PC-3 (cell line): ENCODE results near the gene RUNDC1. TPM values are rescaled to one million over a fixed set of nuclear protein-coding genes. Genes with fewer than 3 reads are reported as not detected.

Experiments used
- ATAC-seq: fragments of 200-7000 bp; cut with Tn5 transposase; 2 replicates; pipeline ENCODE4 v1.9.1; 2020; ENCODE audit warnings: mild to moderate bottlenecking, moderate library complexity
- BruUV-seq: library from RNA; stranded (reverse); fragments of 400-500 nt; replicated peaks from 2 replicates; lab custom pipeline; 2021; lab: Mats Ljungman, UMichigan
- CTCF ChIA-PET: fragments of 300-600 bp; sonication (Branson Sonifier 250); formaldehyde crosslinking; loops from one replicate; lab custom pipeline; 2022; ENCODE audit warnings: antibody characterized with exemption; lab: Charles Lee
- POLR2A ChIA-PET: fragments of 300-600 bp; sonication (Branson Sonifier 250); formaldehyde crosslinking; loops from one replicate; lab custom pipeline; 2022; ENCODE audit warnings: antibody characterized with exemption; ENCODE audit not compliant: unreplicated experiment; lab: Charles Lee
- DNase-seq: peaks from one replicate; pipeline ENCODE4 v3.0.0-alpha.2; 2015
- H2AFZ ChIP-seq: fragments of 300-600 bp; sonication (generic); 2 replicates; pipeline ENCODE4 v1.6.0; 2016; ENCODE audit warnings: antibody characterized with exemption, low read length
- H3F3A ChIP-seq: fragments of 300-600 bp; sonication (generic); one replicate; pipeline ENCODE4 v1.6.0; 2017; ENCODE audit warnings: antibody characterized with exemption, low read length, control low read depth, mild to moderate bottlenecking; ENCODE audit not compliant: unreplicated experiment
- H3K27ac ChIP-seq: fragments of 300-600 bp; sonication (generic); 2 replicates; pipeline ENCODE4 v1.5.1; 2016; ENCODE audit warnings: mild to moderate bottlenecking, low read length
- H3K27me3 ChIP-seq: fragments of 300-600 bp; sonication (generic); 2 replicates; pipeline ENCODE4 v1.6.1; 2016; ENCODE audit warnings: low read length, mixed read lengths
- H3K36me3 ChIP-seq: fragments of 300-600 bp; sonication (generic); 2 replicates; pipeline ENCODE4 v1.6.1; 2016; ENCODE audit warnings: low read depth, mixed run types, low read length, mixed read lengths
- H3K4me1 ChIP-seq: fragments of 300-600 bp; sonication (generic); 2 replicates; pipeline ENCODE4 v1.5.1; 2016; ENCODE audit warnings: low read length; ENCODE audit not compliant: insufficient read depth
- H3K4me2 ChIP-seq: fragments of 300-600 bp; sonication (generic); 2 replicates; pipeline ENCODE4 v1.6.0; 2016; ENCODE audit warnings: low read length
- H3K4me3 ChIP-seq: fragments of 300-600 bp; sonication (generic); 2 replicates; pipeline ENCODE4 v1.5.1; 2016; ENCODE audit warnings: mild to moderate bottlenecking, low read length, mixed read lengths
- H3K79me2 ChIP-seq: fragments of 300-600 bp; sonication (generic); 2 replicates; pipeline ENCODE4 v1.6.1; 2017; ENCODE audit warnings: low read length, mixed read lengths
- H3K9ac ChIP-seq: fragments of 300-600 bp; sonication (generic); 2 replicates; pipeline ENCODE4 v1.6.0; 2016; ENCODE audit warnings: mild to moderate bottlenecking, low read length
- H3K9me2 ChIP-seq: fragments of 300-600 bp; sonication (generic); replicated peaks from 2 replicates; pipeline ENCODE4 v1.6.1; 2016; ENCODE audit warnings: mixed run types, low read length, mixed read lengths
- H3K9me3 ChIP-seq: fragments of 300-600 bp; sonication (generic); 2 replicates; pipeline ENCODE4 v1.6.1; 2016; ENCODE audit warnings: low read length, mixed read lengths
- H4K20me1 ChIP-seq: fragments of 300-600 bp; sonication (generic); 2 replicates; pipeline ENCODE4 v1.6.1; 2016; ENCODE audit warnings: low read length, mixed read lengths
- EZH2 ChIP-seq: fragments of 300-600 bp; sonication (generic); IDR thresholded peaks from one replicate; pipeline ENCODE4 v1.6.1; 2017; ENCODE audit warnings: antibody characterized with exemption, mild to moderate bottlenecking, low read length; ENCODE audit not compliant: unreplicated experiment
- EZH2phosphoT487 ChIP-seq: fragments of 300-600 bp; sonication (generic); IDR thresholded peaks from 2 replicates; pipeline ENCODE4 v1.6.1; 2018; ENCODE audit warnings: mild to moderate bottlenecking, antibody characterized with exemption, low read length, borderline replicate concordance
- intact Hi-C: fragments of 100-400 bp; cut with micrococcal nuclease; formaldehyde crosslinking; loops from 2 replicates; pipeline ENCODE4 v1.9.0; 2023
- total RNA-seq: library from RNA; depleted of rRNA; stranded (reverse); fragments of >200 nt; gene quantifications from 2 replicates; pipeline ENCODE4 v1.2.3, GENCODE V29; 2014
- TF ChIP-seq, protein P1 (sequence below): fragments of 300-600 bp; sonication (generic); conservative IDR thresholded peaks from 2 replicates; pipeline ENCODE4 v1.5.1; 2017; ENCODE audit warnings: antibody characterized with exemption, low read depth, mild to moderate bottlenecking, low read length

RUNDC1 gene
- total RNA-seq, 1 experiment from 2014 or later: 9.5 TPM

DNA sequence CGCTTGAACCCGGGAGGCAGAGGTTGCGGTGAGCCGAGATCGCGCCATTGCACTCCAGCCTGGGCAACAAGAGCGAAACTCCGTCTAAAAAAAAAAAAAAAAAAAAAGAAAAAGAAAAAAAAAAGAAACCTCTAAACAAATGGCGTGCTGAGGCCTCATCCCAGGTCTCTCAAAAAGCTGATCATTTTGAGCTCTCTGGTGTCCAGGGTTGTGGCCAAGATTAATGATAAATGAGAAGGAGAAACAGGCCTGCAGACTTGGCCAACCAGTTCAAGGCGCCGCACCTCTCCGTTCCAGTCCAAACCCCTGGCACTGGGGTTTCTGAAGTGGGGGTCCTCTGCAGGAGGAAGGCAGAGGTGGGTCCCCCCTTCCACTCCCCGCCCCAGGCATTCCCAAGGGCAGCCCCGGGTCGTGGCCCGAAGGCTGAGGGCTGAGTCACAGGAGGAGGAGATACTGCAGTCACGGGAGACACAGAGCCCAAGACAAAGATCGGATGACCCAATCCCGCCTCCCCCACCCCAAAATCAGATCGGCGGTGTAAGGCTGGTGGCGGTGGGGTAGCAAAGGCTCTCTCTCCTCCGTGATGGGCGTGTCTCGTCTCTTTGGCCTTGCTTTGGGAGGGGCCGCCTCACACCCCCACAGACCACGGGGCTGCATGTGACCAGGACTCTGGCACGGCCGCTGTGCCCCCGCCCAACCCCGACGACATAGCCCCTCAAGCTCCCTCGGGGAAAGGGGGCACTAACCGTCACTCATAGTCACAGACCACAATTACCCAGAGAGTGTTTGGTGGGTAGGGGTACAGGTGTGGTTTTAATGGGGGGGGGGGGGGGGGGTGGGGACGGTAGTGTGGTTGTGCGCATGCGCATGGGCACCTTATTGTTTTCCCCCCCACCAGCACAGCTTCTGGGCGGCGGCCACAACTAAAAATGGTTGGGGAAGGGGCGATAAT lies 40.7 kb downstream of the RUNDC1 start:
- ChIA-PET POLR2A (interaction anchor here (0.5 kb wide), 1 partner anchor 11 kb away, joined by 3 read pairs; no protein-coding TSS in a partner anchor), CTCF (no interaction called here)
- no peaks in the 10 kb centered on the region for H3K27me3 ChIP-seq
- TSS peak; percentile 20 for BruUV-seq
- peak overlapping the region; percentile 90 for H2AFZ ChIP-seq
- no peaks in the 10 kb centered on the region for H3K36me3 ChIP-seq
- no peaks in the 10 kb centered on the region for H3F3A ChIP-seq
- no peaks in the 10 kb centered on the region for H3K9me3 ChIP-seq
- H4K20me1 ChIP-seq: no peaks in the 10 kb centered on the region
- H3K79me2 ChIP-seq: peaks cover 13% of the 10 kb centered on the region; the same call in 1 of the 2 replicates
- ATAC-seq: peak; percentile 24
- peak; percentile 40 for DNase-seq
- intact Hi-C loops: loop anchor here (5.0 kb wide), 1 partner anchor 106 kb away; the partner anchor contains the start of gene BRCA1
- peak overlapping the region; percentile 83 for H3K9ac ChIP-seq
- no peak for TF ChIP-seq EZH2phosphoT487
- no peak for TF ChIP-seq EZH2
- TF ChIP-seq, protein P1, sequence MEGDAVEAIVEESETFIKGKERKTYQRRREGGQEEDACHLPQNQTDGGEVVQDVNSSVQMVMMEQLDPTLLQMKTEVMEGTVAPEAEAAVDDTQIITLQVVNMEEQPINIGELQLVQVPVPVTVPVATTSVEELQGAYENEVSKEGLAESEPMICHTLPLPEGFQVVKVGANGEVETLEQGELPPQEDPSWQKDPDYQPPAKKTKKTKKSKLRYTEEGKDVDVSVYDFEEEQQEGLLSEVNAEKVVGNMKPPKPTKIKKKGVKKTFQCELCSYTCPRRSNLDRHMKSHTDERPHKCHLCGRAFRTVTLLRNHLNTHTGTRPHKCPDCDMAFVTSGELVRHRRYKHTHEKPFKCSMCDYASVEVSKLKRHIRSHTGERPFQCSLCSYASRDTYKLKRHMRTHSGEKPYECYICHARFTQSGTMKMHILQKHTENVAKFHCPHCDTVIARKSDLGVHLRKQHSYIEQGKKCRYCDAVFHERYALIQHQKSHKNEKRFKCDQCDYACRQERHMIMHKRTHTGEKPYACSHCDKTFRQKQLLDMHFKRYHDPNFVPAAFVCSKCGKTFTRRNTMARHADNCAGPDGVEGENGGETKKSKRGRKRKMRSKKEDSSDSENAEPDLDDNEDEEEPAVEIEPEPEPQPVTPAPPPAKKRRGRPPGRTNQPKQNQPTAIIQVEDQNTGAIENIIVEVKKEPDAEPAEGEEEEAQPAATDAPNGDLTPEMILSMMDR: no peak
- H3K4me1 ChIP-seq: peaks cover 5% of the 10 kb centered on the region
- no peaks in the 10 kb centered on the region for H3K9me2 ChIP-seq
- H3K4me2 ChIP-seq: peak overlapping the region; percentile 96
- peak overlapping the region; percentile 78 for H3K27ac ChIP-seq
- H3K4me3 ChIP-seq: peak overlapping the region; percentile 96

GRCh38 chr17:43021741-43022512 lies 41.6 kb downstream of the RUNDC1 start, which contains the start of gene VAT1:
Gene VAT1 (minus strand): TSS chr17:43022385. CDS start chr17:43022322, 63 bp downstream.
- ATAC-seq: peak; percentile 66
- intact Hi-C loops: loop anchor here (5.0 kb wide), 1 partner anchor 105 kb away; the partner anchor contains the start of gene BRCA1
- Histone ChIP-seq H3K9ac (peak within 1 kb of the TSS; percentile 83), H3K79me2 (peaks cover 13% of the 10 kb centered on the region; the same call in 1 of the 2 replicates), H3K9me2 (no peaks in the 10 kb centered on the region), H3F3A (no peaks in the 10 kb centered on the region), H2AFZ (peak within 1 kb of the TSS; percentile 90), H3K9me3 (no peaks in the 10 kb centered on the region), H3K4me2 (peak within 1 kb of the TSS; percentile 96), H3K27me3 (no peaks in the 10 kb centered on the region), H3K4me1 (peaks cover 5% of the 10 kb centered on the region), H4K20me1 (no peaks in the 10 kb centered on the region), H3K4me3 (peak within 1 kb of the TSS; percentile 96), H3K27ac (peak within 1 kb of the TSS; percentile 78), H3K36me3 (no peaks in the 10 kb centered on the region)
- ChIA-PET CTCF (no interaction called here), POLR2A (interaction anchor here (0.5 kb wide), 1 partner anchor 12 kb away, joined by 3 read pairs; no protein-coding TSS in a partner anchor)
- no peak for TF ChIP-seq EZH2
- no peak for TF ChIP-seq EZH2phosphoT487
- BruUV-seq: no TSS peak
- DNase-seq: peak; percentile 71
